ENCODE results near the gene SCN7A.

The SCN7A gene

GRCh38 chr2:166357068-166357949 is 136.7 kb downstream of the SCN7A start:
- DNase-seq: no peak

Data from NCI-H2081 (cell line).